Renal cortical epithelial cell (primary cell): ENCODE data around the gene ING5. TPM values are rescaled to one million over a fixed set of nuclear protein-coding genes. Genes with fewer than 3 reads are reported as not detected.
A peak's percentile ranks its signal among the peaks of the same experiment; 100 is the strongest.

Source experiments
- DNase-seq: peaks from one replicate; pipeline ENCODE4 v3.0.0-alpha.2; 2011; ENCODE audit warnings: low read depth
- total RNA-seq: library from RNA; depleted of rRNA; stranded (reverse); fragments of >200 nt; gene quantifications from 2 replicates; pipeline ENCODE4 v1.2.3, GENCODE V29; 2014

Gene ING5
- total RNA-seq, 1 donor from 2014 or later, result 22.7 TPM

DNA sequence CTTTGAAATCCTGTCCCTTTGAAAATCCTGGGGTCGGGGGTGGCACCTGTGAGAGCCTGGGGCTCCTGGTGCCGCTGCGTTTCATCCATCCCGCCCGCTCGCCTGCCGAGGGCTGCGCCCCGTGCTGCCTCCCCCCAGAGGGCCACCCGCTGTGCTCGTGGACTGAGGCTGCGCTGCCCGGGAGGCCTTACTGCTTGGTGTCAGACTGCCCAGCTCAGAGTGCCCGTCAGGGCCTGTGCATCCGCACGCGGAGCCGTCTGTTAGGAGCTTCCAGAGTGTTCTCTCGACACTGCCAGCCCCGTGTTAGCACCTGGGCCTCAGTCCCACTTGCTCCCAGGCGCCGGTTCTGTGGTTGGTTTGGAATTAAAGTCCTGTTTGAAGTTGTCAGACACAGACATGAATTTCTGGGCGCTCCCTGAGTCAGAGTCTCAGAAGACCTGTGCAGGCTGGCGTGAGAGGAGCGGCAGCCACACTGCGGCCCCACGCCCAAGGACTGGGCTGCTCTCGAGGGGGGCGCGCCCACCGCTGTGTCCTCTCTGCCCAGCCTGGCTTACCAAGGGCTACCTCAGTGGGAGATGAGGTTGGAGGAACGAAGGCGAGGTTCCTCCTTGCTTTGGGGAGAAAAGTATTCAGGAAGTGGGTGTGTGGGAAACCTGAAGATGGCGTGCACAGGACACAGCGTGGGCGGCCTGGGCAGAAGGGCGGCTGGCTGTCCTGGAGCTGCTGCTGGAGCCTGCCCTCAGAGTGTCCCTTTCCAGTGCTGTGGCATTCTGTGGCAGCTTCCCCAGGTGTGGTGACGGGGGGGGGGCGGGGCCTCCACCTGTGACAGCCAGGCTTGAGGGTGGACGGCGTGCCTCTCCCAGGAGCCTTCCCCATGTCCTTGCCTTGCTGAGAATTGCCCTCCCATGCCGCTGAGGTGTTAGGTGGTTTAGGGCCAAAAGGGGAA is 29.3 kb upstream of the ING5 start:
- no peak for DNase-seq

DNA sequence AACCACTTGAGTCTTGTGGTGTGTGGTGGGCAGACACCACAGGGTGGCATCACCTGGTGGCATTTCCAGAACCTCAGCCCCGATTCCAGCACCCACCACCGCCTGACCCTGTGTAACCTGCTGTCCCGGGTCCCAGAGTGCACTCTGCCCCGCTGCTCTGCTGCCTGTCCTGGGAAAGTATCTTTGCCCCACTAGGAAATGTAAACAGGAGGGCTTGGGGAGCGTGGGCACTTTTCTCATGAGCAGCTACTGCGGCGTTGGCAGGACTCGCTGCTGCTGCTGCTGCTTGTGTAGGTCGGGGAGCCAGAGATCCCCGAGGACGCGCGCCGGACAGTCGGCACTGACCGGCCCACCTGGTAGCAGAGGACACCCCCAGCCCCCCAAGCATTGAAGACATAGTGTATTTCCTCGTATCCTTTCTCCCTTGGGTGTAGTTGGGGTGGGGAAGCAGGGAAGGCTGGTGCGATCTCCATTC is 28.6 kb upstream of the ING5 start:
- no peak for DNase-seq

DNA sequence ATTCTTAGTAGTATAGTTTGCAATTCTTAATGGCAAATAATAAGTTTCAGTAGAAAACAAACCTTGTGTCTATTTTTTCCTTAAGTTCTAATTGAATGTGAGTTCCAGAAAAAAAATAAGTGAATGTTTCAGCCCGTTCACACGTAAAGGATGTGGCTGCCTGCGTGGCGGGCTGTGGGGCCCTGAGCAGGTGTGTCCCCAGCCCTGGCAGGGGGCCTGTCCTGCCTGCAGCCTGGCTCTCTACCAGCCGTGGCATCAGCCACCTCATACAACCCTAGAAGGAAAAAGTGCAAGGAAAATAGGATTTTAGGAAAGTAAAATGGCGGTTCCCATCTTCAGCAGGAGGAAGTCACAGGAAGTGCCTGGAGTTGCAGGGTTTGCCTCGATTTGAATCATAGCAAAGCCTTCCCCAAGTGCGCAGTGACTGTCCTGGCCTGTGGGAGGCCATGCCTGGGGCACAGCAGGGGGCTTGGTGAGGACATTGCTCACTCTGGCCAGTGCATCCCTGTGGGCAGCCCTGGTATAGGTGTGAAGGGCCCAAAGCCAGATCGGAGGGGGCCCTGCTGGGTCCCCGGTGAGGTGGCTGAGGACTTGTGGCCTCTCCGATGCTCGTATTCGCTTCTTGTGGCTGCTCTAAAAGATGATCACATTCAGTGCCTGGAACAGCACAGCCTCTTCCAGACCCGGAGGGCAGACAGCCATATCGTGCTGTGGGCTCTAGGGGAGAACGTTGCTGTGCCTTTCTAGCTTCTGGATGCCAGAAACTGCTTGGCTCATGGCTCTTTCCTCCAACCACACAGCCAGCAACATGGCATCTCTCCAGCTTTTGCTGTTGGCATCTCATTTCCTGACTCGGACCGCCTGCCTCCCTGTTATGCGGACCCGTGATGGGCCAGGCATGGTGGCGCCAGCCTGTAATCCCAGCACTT is 27.8 kb upstream of the ING5 start:
- DNase-seq, result no peak

DNA sequence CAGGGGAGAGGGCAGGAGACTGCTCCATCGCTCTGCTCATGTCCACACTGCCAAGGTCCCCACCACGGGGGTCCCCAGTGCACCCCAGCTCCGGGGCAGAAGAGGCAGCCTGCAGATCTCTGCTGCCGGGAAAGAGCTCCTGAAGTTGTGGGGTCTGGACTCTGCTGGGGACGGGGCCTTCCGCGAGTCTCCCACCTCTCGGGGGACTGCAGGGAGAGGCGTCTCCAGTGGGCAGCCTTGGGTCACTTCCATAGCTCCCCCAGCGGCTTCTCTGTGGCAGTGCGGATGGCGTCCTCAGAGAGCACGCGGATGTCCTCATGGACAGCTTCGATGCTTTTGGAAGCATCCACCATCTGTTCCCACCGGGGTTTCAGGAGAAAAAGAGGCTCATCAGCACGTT is 26.0 kb upstream of the ING5 start:
- no peak for DNase-seq

DNA sequence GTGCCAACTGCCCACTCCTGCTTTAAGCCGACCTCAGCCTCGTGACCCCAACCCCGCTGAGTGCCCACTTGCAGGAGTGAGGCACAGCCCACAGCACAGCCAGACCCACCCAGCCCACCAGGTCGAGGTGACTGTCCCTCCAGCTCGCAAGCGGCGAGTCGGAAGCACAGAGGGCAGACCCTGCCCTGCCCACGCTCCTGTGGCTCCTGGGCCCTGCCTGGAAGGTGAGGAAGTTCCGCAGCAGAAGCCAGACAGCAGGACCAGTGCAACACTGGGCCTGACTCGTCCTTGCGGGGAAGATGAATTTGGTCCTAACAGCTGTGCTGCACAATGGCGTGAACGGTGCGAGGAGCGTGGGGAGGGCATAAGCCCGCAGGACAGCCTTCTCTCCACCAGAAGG is 25.2 kb upstream of the ING5 start:
- no peak for DNase-seq

DNA sequence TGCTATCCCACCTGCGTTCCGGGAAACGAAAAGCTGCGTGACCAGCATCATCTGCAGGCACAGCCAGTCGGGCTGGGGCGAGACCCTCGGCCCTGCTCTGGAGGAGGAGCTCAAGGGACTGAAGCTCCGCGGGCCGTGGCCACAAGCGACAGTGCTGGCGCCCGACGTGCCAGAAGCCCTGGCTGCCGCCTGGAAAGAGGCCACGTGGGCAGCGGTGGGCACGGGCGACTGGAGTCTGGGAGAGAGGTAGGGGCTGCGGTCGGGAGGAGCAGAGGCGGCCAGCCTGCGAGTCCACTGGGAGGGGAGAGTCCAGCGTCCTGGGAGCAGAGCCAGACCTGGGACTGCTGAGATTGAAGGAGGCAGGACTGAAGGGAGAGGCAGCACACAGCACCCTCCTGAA is 24.4 kb upstream of the ING5 start:
- no peak for DNase-seq

DNA sequence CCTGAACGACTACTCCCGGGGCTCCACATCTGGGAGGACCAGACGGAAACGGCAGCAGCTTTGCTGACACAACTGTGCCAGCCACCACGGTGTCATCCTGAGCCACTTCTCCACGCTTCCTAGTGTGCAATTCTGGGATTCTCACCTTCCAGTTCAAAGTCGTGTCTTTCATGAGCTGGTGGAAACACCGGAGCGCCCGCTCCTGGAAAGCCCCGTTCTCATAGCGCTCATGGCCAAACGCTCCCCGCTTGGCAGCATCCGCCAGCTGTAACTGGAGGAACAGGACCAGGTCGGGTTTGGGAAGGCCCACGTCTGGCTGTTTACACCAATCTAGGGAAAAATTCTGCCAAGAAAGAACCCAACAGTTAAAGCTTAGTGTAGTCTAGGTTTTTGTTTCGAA is 23.5 kb upstream of the ING5 start:
- DNase-seq, result no peak

DNA sequence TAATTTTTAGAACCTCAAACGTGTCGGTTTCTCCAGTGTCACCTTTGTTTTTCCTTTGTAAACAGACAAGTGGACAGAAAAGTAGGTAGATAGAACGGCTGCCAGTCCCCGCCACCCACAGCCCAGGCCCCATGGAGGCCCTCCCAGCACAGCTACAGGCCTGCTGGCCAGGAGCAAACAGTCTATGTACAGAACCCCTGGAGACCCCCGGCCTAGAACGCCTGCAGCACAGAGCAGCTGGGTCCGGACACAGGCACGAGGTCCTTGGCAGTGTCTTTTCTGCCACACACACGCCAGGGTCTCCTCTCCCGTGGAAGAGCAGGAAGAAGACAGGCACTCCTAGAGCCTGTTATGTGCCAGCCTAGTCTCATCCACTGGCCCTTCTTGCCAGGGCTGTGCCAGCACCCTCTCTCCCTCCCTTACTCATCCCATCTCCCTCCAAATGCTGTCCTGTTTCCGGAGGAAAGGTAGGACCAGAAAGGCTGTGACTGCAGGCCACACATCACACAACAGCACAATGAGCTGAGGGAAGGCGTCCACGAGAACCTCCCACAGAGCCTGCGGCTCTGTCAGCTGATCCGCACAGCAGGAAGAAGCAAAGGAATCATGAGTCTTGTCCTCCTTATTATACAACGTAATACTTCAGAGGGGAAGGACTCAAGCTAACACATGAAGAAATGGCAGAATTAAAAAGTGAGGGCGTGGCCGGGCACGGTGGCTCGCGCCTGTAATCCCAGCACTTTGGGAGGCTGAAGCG is 22.9 kb upstream of the ING5 start:
- DNase-seq, result no peak

DNA sequence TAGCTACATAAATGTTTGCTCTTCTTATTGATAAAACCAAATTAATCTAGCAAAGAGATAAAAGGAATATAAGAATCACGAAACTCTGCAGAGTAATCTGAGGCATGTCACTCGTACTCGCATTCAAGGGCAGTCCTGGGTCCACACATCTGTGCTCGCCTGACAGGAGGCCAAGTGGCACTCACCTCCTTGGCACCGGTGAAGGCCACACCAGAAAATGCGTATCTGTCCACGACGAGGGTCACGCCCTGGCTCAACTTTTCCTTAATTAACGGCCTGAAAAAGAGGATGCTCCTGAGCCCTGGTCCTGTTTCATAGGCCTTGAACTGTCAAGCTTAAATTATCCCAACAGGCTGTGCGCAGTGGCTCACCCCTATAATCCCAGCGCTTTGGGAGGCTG is 21.8 kb upstream of the ING5 start:
- DNase-seq, result no peak

DNA sequence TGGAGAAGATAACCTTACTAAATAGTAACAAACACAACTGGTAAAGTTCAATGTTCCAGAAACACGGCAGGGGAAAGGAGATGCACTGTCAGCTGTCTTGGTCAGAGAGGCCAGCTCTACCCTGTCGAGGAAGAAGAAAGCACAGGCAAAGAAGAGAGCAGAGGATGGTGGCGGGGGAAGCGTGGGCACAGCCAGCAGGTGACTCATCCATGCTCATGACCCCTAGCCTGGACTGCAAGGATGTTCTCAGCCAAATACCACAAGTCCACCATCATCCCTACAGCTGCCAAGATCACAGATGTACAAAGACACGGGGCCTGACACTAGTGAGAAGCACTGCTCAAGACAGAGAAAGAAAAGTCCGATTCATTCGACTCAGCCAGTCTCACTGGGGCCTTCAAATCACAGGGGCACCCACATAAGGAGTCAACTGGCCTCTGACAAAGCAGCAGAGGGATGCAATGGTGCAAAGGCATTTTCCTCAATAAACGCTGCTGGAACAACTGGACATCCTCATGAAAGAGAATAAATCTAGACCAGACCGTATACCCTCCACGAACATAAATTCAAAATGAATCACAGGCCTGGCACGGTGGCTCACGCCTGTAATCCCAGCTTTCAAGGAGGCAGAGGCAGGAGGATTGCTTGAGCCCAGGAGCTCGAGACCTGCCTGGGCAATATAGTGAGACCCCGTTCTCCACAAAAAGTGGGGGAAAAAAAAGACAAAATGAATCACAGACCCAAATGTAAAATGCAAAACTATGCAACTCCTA is 20.8 kb upstream of the ING5 start:
- peak; percentile 92 for DNase-seq

DNA sequence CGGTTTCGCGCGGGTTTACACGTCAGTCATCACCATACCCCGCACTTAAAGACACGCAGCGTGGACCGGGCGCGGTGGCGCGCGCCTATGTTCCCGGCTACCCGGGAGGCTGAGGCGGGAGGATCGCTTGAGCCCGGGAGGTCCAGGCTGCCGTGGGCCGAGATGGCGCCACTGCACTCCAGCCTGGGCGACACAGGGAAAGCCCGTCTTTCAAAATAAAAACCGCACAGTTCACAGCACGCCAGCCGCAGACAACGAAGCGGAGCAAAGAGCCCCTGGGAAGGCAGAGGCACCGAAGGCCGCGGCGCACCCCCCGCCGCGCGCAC is 15.6 kb upstream of the ING5 start:
- DNase-seq, result no peak

DNA sequence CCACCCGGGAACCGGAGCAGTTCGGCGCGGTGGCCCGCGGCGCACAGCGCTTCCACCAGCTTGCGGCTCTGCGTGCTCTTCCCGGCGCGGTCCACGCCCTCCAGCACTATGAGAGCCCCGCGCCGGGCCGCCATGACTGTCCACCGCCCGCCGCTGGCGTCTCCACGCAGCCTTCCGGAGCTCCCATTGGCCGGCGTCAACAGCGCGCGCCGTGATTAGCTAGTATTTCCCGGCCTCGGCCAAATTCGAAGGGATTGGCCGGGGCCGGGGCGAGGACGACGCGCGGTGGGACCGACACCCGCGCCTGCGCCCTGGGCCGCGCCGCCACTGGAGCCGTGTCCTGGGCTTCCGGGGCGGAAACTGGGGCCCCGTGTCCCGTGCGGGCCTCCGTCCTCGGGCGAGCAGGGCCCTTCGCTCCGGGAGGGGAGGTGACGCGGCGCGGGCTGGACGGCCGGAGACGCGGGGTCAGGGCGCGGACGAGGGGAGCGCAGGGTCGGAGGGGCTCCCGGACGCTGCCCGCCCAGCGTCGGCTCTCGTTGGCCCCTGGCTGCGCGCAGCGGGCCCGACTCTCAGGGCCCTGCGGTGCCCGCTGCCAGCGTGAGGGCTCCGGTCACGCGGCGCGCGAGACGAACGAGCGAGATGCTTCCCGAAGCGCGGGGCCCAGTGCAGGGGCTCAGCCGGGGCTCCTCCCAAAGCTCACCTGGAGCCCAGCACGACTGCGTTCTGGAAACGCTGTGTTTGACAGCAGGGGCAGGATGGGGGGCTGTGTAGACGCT is 15.0 kb upstream of the ING5 start, which contains the start of gene DTYMK:
DTYMK (minus strand) TSS at position 166 of the 776 bp plus-strand sequence; CDS start at position 134, 32 bp downstream.
- DNase-seq, result peak; percentile 76

DNA sequence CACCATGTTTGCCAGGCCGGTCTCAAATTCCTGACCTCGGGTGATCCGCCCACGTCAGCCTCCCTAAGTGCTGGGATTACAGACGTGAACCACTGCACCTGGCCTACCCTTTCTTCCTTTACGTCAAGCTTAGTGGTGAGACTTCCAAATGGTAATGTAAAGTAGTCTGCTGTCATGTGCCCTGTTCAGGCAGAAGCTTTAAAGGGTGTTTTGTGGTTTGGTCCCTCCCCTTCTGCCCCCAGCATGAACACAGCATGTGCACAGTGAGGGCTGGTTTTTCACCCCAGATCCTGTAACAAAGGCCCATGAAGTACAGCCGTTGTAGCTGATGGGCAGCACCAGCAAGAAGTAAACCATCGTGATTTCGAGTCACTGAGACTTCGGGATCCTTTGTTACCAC is 12.5 kb upstream of the ING5 start:
- no peak for DNase-seq

DNA sequence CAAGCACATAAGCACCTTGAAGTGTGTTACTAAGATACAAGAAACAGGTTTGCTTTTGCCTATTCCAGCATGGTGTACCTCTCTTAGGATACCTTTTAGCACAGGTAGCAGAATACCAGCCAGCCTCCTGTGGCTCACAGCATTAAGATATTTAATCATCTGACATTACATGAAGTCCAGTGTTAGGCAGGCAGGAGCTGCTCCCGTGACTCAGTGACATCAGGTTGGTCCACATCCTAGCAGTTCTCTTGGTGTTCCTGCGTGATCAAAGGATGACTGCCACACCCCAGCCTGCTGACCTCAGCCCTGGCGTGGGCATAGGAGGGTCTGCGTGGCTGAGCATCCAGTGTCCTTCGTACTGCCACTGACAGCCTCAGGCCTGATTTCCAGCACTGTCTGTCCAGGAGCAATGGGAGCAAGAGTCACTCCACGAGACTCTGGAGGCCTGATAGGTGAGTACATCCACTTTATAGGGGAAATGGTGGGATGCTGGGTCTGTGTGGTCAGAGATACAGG is 11.6 kb upstream of the ING5 start:
- no peak for DNase-seq

DNA sequence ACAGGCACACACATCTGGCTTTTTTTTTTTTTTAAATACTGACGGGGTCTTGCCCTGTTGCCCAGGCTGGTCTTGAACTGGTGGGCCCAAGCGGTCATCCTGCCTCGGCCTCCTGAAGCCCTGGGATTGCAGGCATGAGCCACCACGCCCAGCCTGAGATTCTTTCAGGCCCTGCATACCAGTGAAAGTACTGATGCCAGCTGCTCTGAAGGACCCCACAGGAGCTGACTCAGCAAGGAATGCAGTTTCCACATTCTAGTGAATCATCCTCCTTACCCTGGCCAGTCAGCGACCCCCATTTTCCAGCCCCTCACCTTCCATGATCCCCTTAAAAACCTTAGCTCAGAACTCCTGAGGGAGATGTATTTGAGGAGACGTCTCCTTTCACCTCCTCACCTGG is 9.4 kb upstream of the ING5 start:
- peak; percentile 77 for DNase-seq

DNA sequence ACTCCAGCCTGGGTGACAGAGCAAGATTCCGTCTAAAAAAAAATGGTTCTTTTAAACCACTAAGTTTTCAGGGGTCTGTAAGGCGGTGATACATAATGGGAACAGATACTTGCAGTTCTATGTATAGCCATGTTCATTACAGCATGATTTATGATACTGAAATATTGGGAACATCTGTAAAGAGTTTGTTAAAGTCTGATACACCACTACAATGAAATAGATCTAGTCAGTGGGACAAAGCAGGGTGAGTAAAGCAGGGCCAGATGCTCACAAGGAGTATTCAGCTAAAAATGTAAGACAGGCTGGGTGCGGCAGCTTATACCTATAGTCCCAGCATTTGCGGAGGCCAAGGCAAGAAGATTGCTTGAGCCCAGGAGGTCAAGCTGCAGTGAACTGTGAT is 6.2 kb upstream of the ING5 start:
- no peak for DNase-seq

DNA sequence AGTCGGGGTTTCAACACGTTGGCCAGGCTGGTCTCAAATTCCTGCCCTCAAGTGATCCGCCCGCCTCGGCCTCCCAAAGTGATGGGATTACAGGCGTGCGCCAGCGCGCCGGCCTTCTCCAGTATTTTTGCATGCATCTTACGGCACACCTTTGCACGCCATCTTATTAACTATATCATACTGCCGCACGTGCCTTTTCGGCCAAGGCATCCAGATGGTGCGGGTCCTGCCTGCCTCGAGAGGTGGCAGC is 765 bp upstream of the ING5 start:
- DNase-seq, result peak; percentile 53

DNA sequence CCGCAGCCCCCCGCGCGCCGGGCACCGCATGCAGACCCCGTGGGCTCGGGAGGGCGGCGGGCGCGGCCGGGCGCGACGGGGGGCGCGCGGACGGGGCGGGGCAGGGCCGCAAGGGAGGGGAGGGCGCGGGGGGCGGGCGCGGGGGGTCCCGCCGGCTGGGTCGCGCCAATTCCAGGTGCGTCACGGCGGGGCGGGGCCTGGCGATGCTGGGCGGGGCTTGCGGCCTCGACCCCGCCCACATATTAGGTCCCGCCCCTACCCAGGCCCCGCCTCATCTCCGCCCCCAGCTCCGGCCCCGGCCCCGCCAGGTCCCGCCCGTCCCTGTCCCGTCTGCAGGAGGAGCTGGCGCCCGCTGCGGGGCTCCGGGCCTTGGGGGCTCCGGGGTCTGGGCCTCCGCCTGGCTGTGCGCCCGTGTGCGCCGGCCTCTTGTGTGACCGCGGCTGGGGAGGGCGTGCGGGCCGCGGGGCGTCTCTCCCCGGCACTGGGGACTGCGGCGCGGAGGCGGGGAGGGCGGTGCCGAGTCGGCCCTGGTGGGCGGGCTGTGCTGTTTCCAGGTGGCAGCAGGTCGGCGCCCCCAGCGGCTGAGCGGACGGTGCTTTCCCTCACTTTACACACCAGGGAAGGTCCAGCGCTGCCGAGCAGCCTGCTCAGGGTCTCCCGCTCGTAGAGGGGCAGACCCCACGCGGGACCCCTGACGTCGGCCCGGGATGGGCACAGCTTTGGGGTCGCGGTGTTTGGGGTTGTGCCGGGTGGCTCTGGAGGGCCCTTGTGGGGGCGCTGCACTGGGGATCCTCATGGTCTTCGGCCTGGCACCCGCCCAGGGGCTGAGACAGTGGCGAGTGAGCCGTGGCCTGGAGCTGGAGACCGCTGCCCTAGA is 554 bp downstream of the ING5 start:
- peak; percentile 68 for DNase-seq

DNA sequence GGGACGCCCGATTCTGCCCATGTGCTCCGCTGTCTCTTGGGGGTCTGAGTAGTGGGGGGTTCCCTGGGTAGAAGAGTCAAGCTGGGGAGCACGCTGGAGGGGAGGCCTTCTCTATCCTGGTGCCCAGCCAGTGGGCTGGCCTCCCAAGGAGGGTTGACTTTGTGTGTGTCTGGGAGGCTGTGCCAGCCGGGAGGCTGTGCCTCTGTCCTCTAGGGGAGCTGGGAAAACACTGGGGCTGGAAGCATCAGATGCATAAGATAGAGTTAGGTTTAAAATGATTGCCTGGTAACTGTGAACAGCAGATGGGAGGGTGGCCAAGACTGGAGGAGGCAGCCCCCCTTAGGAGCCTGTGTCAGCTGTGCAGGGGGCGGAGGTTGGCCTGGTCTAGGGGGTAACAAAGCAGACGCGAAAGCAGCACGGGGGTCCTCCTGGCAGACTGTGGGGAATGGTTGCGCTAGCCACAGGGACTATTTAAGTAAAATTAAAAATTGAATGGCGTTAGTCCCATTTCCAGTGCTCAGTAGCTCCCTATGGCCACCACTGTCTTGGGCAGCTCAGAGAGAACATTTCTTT is 1.3 kb downstream of the ING5 start:
- no peak for DNase-seq
